Activated naive CD8-positive, alpha-beta T cell treated with anti-CD3 and anti-CD28 coated beads for 36 hours (primary cell): Measurements from ENCODE around the gene ANKRD11. TPM values are rescaled to one million over a fixed set of nuclear protein-coding genes. Genes with fewer than 3 reads are reported as not detected.
A peak's percentile ranks its signal among the peaks of the same experiment; 100 is the strongest.
"Not testable (repeated sequence)": the region's sequence is repeated elsewhere in the genome, so short reads cannot be mapped to it uniquely, and the experiment has no call there.

Experiments used
- DNase-seq: peaks from one replicate; pipeline ENCODE4 v3.0.0; 2021
- H3K27ac Mint-ChIP-seq: one replicate; pipeline ENCODE4 v1.8.0; 2022; ENCODE audit warnings: mild to moderate bottlenecking, moderate library complexity, mixed read lengths
- H3K27me3 Mint-ChIP-seq: one replicate; pipeline ENCODE4 v1.8.0; 2022; ENCODE audit warnings: mild to moderate bottlenecking, mixed read lengths
- H3K36me3 Mint-ChIP-seq: one replicate; pipeline ENCODE4 v1.8.0; 2021; ENCODE audit warnings: mild to moderate bottlenecking, mixed read lengths
- H3K4me1 Mint-ChIP-seq: one replicate; pipeline ENCODE4 v1.8.0; 2021; ENCODE audit warnings: mixed read lengths
- H3K4me3 Mint-ChIP-seq: one replicate; pipeline ENCODE4 v1.8.0; 2022; ENCODE audit warnings: mild to moderate bottlenecking, moderate library complexity, mixed read lengths
- H3K9me3 Mint-ChIP-seq: one replicate; pipeline ENCODE4 v1.8.0; 2022; ENCODE audit warnings: mixed read lengths
- total RNA-seq, 2 experiments: library from RNA; stranded (reverse); gene quantifications; one replicate each; pipeline ENCODE4 v1.2.3, GENCODE V29; 2021

ANKRD11 gene
- total RNA-seq, 2 experiments from 2014 or later, result 129 to 142 TPM

DNA sequence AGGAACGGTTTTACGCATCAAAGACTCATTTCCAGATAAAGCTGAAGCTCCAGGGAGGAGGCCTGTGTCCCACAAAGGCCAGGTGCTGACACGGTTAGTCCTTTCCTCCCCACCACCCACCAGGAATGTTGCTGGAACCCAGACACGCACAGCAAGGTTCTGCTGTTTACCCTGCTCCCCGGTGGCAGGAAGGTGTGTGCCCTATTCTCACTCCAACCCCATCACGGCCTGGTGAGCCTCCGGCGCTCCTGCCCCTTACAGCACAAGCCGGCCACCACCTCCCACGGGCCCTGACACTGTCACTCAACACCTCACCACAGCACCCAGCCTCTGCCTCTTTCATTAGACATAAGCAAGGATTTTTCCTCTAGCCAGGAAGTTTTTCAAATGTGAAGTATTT lies 47.8 kb downstream of the ANKRD11 start:
- peak overlapping the region; percentile 46 for H3K4me3 Mint-ChIP-seq
- peak overlapping the region; percentile 78 for H3K27ac Mint-ChIP-seq
- H3K27me3 Mint-ChIP-seq, result no peaks in the 10 kb centered on the region
- DNase-seq, result no peak
- peaks cover 94% of the 10 kb centered on the region for H3K4me1 Mint-ChIP-seq
- H3K9me3 Mint-ChIP-seq, result no peaks in the 10 kb centered on the region
- peaks cover 34% of the 10 kb centered on the region for H3K36me3 Mint-ChIP-seq

DNA sequence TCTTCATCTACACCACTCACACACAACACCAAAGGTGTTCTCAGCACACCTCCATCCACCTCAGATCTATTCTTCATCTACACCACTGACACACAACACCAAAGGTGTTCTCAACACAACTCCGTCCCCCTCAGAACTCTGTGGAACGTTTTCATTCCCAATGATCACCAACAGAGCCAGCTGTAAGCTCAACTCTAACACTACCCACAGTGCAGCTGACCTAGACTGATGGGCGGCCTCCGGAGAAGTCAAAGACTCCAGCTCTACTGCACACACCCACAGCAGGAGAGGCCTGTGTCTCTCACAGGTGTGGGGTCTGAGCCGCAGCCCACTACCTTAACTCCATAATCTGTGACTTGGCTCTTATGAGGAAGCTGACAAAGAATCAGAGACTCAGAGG lies 50.7 kb downstream of the ANKRD11 start:
- no peak for DNase-seq
- H3K27me3 Mint-ChIP-seq, result no peaks in the 10 kb centered on the region
- peak overlapping the region; percentile 74 for H3K27ac Mint-ChIP-seq
- peaks cover 93% of the 10 kb centered on the region for H3K4me1 Mint-ChIP-seq
- peaks cover 45% of the 10 kb centered on the region for H3K36me3 Mint-ChIP-seq
- H3K9me3 Mint-ChIP-seq, result no peaks in the 10 kb centered on the region
- H3K4me3 Mint-ChIP-seq, result no peak overlapping the region

DNA sequence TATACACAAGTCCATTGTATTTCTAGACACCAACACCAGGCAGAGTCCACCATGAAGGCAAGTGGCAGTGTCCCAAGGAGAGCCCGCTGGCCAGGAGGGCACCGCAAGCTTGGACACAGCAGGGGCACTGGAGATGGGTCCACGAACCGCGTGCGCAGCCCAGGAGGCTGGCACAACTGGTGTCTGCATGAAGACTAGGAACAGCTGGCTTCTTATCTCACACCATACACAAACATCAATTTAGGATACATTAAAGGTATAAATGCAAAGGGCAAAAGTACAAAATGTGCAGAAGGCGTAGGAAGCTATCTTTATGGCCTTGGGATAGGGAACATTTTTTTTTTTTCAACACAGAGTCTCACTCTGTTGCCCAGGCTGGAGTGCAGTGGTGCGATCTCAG lies 52.4 kb downstream of the ANKRD11 start:
- H3K4me3 Mint-ChIP-seq, result peak overlapping the region; percentile 6

DNA sequence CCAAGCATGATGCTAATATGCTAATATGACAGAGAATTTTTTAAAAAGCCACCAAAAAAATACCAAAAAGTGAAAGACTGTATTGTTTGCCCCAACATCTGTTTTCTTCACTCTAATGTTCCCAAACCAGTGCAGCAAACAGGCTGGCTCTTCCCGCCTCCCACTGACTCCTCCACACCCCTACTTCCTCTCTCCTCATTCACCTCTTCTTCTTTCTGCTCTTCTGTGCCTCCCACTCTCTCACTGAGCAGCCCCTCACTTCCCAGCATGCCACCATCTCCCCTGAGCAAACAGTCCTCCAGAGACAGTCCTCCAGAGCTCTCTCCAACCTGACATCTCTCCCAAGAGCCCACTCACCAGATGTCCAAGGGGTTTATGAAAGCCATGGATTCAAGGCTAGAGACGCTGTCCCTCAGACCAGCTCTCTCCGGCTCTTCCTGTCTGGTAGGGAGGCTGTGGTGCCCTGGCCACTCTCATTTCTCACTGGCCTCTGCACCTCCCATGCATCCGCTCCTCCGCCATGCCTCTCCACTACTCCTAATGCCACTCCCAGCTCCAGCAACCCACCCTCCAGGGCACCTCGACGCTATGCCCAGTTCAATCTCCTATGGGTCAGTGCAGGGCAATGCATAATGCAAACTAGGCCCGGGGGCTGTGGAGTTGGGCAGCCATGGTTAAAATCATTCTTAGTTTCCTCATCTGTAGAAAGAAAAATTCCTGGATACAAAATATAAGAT lies 52.9 kb downstream of the ANKRD11 start:
- peak overlapping the region; percentile 4 for H3K4me3 Mint-ChIP-seq
- H3K36me3 Mint-ChIP-seq, result peaks cover 46% of the 10 kb centered on the region
- H3K9me3 Mint-ChIP-seq, result no peaks in the 10 kb centered on the region
- peaks cover 82% of the 10 kb centered on the region for H3K4me1 Mint-ChIP-seq
- peak overlapping the region; percentile 0 for H3K27ac Mint-ChIP-seq
- DNase-seq, result no peak
- no peaks in the 10 kb centered on the region for H3K27me3 Mint-ChIP-seq

More for the DNA sequence above, 52.4 kb downstream of the ANKRD11 start:
- Mint-ChIP-seq H3K27me3 (no peaks in the 10 kb centered on the region), H3K9me3 (no peaks in the 10 kb centered on the region), H3K36me3 (peaks cover 46% of the 10 kb centered on the region), H3K27ac (peak overlapping the region; percentile 49), H3K4me1 (peaks cover 88% of the 10 kb centered on the region)
- DNase-seq, result no peak

DNA sequence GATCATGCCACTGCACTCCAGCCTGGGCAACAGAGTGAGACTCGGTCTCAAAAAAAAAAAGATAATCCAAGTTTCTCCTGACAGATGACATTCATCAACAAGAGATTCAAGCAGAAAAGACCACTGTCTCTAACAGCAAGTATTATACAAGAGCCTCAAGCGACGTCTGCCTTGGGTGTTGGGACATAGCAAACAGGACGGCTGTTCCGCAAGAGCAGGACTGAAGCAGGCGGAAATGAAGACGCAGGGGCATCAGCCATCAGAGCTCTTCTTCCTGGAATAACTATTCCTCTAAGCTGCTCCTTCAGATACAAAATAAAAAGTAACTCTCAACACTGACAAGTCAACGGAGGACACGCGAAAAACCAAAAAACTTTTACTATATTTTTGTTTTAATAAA lies 54.0 kb downstream of the ANKRD11 start:
- no peak overlapping the region for H3K27ac Mint-ChIP-seq
- H3K9me3 Mint-ChIP-seq, result no peaks in the 10 kb centered on the region
- peaks cover 73% of the 10 kb centered on the region for H3K4me1 Mint-ChIP-seq
- no peaks in the 10 kb centered on the region for H3K27me3 Mint-ChIP-seq
- H3K36me3 Mint-ChIP-seq, result peaks cover 40% of the 10 kb centered on the region
- DNase-seq, result no peak
- H3K4me3 Mint-ChIP-seq, result no peak overlapping the region

DNA sequence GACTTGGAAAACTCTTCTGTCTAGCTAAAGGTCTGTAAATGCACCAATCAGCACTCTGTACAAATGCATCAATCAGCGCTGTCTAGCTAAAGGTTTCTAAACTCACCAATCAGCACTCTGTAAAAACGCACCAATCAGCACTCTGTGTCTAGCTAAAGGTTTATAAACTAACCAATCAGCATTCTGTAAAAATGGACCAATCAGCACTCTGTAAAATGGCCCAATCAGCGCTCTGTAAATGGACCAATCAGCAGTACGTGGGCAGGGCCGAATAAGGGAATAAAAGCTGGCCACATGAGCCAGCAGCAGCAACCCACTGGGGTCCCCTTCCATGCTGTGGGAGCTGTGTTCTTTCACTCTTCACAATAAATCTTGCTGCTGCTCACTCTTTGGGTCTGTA lies 55.3 kb downstream of the ANKRD11 start:
- H3K4me3 Mint-ChIP-seq, result peak overlapping the region; percentile 49
- not testable (repeated sequence) for H3K9me3 Mint-ChIP-seq, H3K27me3 Mint-ChIP-seq
- H3K36me3 Mint-ChIP-seq, result peaks cover 35% of the 10 kb centered on the region
- peak overlapping the region; percentile 74 for H3K27ac Mint-ChIP-seq
- peaks cover 60% of the 10 kb centered on the region for H3K4me1 Mint-ChIP-seq
- peak; percentile 24 for DNase-seq

DNA sequence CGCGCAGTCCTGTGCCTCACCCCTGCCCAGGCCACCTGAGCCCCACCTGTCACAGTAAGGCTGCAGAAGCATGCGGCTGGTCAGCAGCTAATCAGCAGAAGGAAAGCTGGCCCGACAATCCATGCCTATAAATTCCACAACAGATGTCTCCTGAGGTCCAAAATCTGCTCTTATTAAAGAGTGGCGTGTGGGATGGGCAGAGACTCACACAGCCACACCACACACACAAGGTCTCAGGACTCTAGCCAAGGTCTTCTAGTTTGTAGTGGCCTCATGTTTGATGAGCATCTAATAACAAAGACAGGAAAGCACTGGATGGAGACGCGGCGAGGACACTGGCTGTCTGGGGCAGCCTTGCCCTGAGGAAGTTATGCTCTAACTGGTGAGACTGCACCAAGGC lies 55.9 kb downstream of the ANKRD11 start:
- Mint-ChIP-seq H3K9me3 (no peaks in the 10 kb centered on the region), H3K4me1 (peaks cover 54% of the 10 kb centered on the region), H3K36me3 (peaks cover 30% of the 10 kb centered on the region), H3K4me3 (peak overlapping the region; percentile 15), H3K27me3 (no peaks in the 10 kb centered on the region), H3K27ac (no peak overlapping the region)
- DNase-seq, result no peak

DNA sequence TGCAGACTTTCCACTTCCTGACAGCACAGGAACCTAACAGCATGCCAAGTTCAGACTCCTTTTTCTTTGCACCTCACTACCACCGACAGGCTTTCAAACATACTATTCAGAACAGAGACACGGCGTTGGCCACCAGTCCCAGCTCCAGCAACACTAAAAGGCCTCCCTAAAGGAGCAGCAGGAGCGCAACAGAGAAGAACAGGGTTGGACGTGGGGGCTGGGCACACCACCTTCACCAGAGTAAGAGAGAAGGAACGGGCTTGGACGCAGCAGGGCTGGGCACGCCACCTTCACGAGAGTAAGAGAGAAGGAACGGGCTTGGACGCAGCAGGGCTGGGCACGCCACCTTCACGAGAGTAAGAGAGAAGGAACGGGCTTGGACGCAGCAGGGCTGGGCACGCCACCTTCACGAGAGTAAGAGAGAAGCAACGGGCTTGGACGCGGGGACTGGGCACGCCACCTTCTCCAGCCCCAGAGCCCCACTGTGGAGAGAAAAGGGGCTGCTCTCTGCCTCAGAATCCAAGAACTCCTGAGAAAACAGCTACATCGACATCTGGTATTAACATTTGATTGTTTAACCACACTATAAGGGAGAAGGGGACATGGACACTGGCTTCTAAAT lies 56.9 kb downstream of the ANKRD11 start:
- H3K4me3 Mint-ChIP-seq, H3K9me3 Mint-ChIP-seq, DNase-seq, H3K27ac Mint-ChIP-seq, H3K27me3 Mint-ChIP-seq: not testable (repeated sequence)
- Mint-ChIP-seq H3K36me3 (peaks cover 30% of the 10 kb centered on the region), H3K4me1 (peaks cover 44% of the 10 kb centered on the region)

DNA sequence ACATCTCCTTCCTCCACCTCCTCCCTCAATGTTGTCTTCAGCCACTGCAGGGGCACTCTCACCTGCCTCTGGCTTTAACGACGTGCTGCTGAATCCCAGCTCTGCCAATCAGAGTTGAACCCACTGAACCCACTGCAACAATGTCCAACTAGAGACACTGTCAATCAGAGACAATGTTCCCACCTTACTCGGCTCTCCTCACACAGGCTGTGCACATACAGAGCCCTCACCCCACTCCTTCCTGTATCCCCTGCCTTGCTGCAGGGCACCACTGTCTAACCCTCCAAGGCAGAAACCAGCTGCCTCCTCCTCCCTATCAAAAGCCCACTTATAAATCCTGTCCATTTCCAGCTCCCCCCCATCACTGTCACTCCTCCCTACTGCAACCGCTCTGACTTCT lies 58.7 kb downstream of the ANKRD11 start:
- Mint-ChIP-seq H3K27me3 (no peaks in the 10 kb centered on the region), H3K36me3 (peaks cover 29% of the 10 kb centered on the region), H3K9me3 (no peaks in the 10 kb centered on the region), H3K4me1 (peaks cover 36% of the 10 kb centered on the region), H3K27ac (no peak overlapping the region), H3K4me3 (no peak overlapping the region)
- no peak for DNase-seq

DNA sequence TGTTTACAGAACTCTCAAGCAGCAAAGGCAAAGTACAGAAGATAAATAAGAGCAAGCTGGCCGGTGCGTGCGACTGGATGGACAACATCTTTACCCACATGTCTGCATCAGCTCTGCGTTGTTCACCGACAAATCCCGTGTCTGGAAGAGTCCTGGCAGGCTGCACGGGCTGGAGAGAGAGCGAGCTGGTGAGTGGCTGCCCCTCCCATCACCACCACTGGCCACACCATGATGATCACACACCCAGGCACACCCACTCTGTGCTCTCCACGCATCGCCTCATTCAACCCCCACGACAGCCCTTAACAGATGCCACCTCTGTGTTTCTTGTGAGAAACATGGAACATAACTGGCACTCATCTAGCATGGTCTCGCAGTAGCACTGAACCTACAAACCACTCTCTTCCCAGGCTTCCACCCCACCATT lies 59.2 kb downstream of the ANKRD11 start:
- DNase-seq, result no peak
- no peaks in the 10 kb centered on the region for H3K9me3 Mint-ChIP-seq
- H3K4me1 Mint-ChIP-seq, result peaks cover 37% of the 10 kb centered on the region
- no peaks in the 10 kb centered on the region for H3K27me3 Mint-ChIP-seq
- no peak overlapping the region for H3K4me3 Mint-ChIP-seq
- H3K27ac Mint-ChIP-seq, result no peak overlapping the region
- H3K36me3 Mint-ChIP-seq, result peaks cover 33% of the 10 kb centered on the region

DNA sequence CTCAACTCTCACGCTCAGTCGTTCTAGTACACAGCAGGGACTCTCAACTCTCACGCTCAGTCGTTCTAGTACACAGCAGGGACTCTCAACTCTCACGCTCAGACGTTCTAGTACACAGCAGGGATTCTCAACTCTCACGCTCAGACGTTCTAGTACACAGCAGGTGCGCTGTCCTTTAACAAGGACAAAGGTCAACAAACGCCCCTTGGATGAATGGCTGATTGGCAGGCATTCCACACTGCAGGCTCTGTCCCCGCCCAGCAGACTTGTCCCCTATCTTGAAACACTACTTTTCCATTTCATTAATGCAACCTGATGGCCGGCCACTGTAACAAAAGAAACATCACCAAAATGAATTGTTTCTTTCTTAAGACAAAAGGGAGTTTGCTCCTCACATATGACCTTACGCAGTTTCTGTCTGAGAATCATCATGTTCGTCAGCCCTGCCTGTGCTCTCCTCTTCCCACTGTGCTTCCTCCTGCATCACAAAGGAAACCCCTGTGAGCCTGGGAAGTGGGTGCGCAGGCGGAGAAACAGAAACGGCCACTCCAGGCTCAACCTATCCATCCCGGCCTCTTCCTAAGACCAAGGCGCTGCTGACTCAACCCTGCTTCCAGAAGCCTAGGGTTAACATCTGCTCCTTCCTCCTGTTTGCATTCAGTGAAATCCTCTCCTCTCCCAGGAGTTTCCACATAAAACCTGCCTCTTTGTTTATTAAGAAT lies 59.8 kb downstream of the ANKRD11 start:
- no peak overlapping the region for H3K4me3 Mint-ChIP-seq
- no peaks in the 10 kb centered on the region for H3K9me3 Mint-ChIP-seq
- no peak for DNase-seq
- peaks cover 37% of the 10 kb centered on the region for H3K4me1 Mint-ChIP-seq
- H3K27ac Mint-ChIP-seq, result no peak overlapping the region
- H3K36me3 Mint-ChIP-seq, result peaks cover 29% of the 10 kb centered on the region
- no peaks in the 10 kb centered on the region for H3K27me3 Mint-ChIP-seq

DNA sequence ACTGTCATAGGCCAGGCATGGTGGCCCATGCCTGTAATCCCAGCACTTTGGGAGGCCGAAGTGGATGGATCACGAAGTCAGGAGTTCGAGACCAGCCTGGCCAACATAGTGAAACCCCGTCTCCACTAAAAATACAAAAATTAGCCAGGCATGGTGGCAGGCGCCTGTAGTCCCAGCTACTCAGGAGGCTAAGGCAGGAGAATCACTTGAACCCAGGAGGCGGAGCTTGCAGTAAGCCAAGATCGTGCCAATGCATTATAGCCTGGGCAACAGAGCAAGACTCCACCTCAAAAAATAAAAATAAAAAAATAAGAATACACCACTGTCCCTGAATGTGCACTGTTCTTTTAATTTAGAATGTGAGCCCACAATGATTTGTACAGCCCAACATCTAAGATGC lies 61.8 kb downstream of the ANKRD11 start:
- not testable (repeated sequence) for DNase-seq, H3K9me3 Mint-ChIP-seq, H3K27ac Mint-ChIP-seq, H3K27me3 Mint-ChIP-seq, H3K4me3 Mint-ChIP-seq
- peaks cover 38% of the 10 kb centered on the region for H3K4me1 Mint-ChIP-seq
- peaks cover 37% of the 10 kb centered on the region for H3K36me3 Mint-ChIP-seq

DNA sequence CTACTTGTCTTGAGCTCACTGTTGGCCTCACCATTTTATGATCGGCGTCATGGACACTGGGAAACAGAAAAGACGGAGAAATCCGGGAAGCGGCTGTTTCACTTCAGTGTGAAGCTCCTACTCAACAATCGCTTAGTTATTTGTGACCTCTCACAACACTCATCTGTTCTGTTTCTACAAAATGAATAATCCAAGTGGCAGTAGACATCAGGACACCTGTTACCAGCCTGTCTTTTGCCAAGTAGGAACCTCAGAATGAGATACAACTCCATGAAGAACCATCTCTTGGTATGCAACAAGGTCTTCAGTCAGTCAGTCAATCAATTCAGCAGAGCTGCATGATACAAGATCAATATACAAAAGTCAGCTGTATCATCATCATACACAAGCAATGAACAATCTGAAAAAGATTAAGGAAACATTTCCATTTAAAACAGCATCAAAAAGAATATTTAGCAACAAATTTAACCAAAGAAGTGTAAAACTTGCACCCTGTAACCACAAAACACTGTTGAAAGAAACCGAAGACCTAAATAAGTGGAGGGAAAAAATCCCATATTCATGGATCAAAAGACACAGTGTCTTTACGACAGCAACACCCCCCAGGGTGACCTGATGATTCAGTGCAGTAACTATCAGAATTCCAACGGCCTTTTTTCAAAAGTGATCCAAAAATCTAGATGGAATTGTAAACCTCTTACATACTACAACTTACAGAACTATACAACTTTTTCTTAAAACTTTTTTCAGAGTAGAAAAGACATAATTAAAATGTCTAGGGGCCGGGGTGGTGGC lies 63.4 kb downstream of the ANKRD11 start:
- H3K27ac Mint-ChIP-seq, result peak overlapping the region; percentile 49
- no peak overlapping the region for H3K4me3 Mint-ChIP-seq
- H3K9me3 Mint-ChIP-seq, result no peaks in the 10 kb centered on the region
- H3K27me3 Mint-ChIP-seq, result no peaks in the 10 kb centered on the region
- peaks cover 38% of the 10 kb centered on the region for H3K36me3 Mint-ChIP-seq
- no peak for DNase-seq
- H3K4me1 Mint-ChIP-seq, result peaks cover 54% of the 10 kb centered on the region

DNA sequence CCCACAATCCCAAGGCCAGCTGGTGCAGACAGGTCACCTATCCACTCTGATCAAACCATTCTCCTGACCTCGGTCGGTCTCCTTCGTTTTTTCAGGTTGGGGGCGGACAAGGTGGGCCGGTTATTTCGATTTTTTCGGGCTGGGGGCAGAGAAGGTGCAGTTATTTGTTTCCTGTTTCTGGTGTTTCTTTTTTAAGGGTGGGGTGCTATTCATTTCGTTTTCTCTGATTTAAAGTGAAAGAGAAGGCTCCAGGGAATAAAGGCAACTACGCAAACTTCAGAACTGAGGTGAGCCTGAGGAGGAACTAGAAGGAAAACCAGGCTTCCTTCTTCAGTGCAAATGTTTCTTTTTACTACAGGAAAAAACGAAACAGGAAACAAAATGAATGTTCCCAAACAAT lies 64.8 kb downstream of the ANKRD11 start:
- Mint-ChIP-seq H3K36me3 (peaks cover 38% of the 10 kb centered on the region), H3K27ac (peak overlapping the region; percentile 18), H3K4me3 (no peak overlapping the region), H3K9me3 (no peaks in the 10 kb centered on the region), H3K4me1 (peaks cover 62% of the 10 kb centered on the region), H3K27me3 (no peaks in the 10 kb centered on the region)
- DNase-seq, result no peak
